HepG2 (cell line): ENCODE measurements around the gene RHBDL1. TPM values are rescaled to one million over a fixed set of nuclear protein-coding genes. Genes with fewer than 3 reads are reported as not detected.

Source experiments
- BCL3 ChIP-seq: sonication (generic); formaldehyde crosslinking; IDR thresholded peaks from 2 replicates; pipeline ENCODE4 v1.5.1; 2020; ENCODE audit warnings: mild to moderate bottlenecking, missing genetic modification reagents, moderate library complexity
- CENPX ChIP-seq: sonication (generic); formaldehyde crosslinking; IDR thresholded peaks from 2 replicates; pipeline ENCODE4 v1.9.0; 2021; ENCODE audit warnings: mild to moderate bottlenecking, missing genetic modification reagents, moderate library complexity
- CREB1 ChIP-seq, 2 experiments: fragments of 450-650 bp in 1 of 2; IDR thresholded peaks; 2 replicates each; pipeline ENCODE4 v1.6.1; 2016 to 2017; ENCODE audit warnings: control low read depth in 1 of 2, mild to moderate bottlenecking in 1 of 2, missing compliant biosample characterization in 1 of 2, missing genetic modification characterization in 1 of 2
- DNMT3B ChIP-seq: conservative IDR thresholded peaks from 2 replicates; pipeline ENCODE4 v1.6.1; 2016; ENCODE audit warnings: missing biosample characterization, control low read depth
- IRF2 ChIP-seq: IDR thresholded peaks from 2 replicates; pipeline ENCODE4 v1.6.1; 2018; ENCODE audit warnings: missing genetic modification reagents, missing compliant biosample characterization
- NR2C2 ChIP-seq: sonication (generic); formaldehyde crosslinking; IDR thresholded peaks from 2 replicates; pipeline ENCODE4 v1.4.0; 2020; ENCODE audit warnings: missing genetic modification reagents, mild to moderate bottlenecking, moderate library complexity, borderline replicate concordance
- NR2F6 ChIP-seq, 2 experiments: IDR thresholded peaks; 2 replicates each; pipeline ENCODE4 v1.6.1; 2016; ENCODE audit warnings: antibody characterized with exemption in 1 of 2, mild to moderate bottlenecking in 1 of 2
- PAX8 ChIP-seq: sonication (generic); formaldehyde crosslinking; IDR thresholded peaks from 2 replicates; pipeline ENCODE4 v1.8.0; 2022; ENCODE audit warnings: mild to moderate bottlenecking, missing genetic modification reagents, borderline replicate concordance
- PHF8 ChIP-seq: sonication (generic); formaldehyde crosslinking; IDR thresholded peaks from 2 replicates; pipeline ENCODE4 v1.5.0; 2020; ENCODE audit warnings: missing genetic modification reagents
- POLR2A ChIP-seq, 2 experiments: IDR thresholded peaks; 2 replicates each; pipeline ENCODE4 v1.6.1; 2011; ENCODE audit warnings: low read depth in 2 of 2, low read length in 2 of 2, mild to moderate bottlenecking in 1 of 2, moderate library complexity in 1 of 2; ENCODE audit not compliant: insufficient read depth in 1 of 2
- TBX2 ChIP-seq: sonication (generic); formaldehyde crosslinking; IDR thresholded peaks from 2 replicates; pipeline ENCODE4 v1.5.0; 2020; ENCODE audit warnings: missing genetic modification reagents, mild to moderate bottlenecking, borderline replicate concordance
- TBX3 ChIP-seq: fragments of 450-650 bp; IDR thresholded peaks from 2 replicates; pipeline ENCODE4 v1.6.1; 2017; ENCODE audit warnings: antibody characterized with exemption, mild to moderate bottlenecking, inconsistent platforms, borderline replicate concordance
- TMF1 ChIP-seq: sonication (generic); formaldehyde crosslinking; IDR thresholded peaks from 2 replicates; pipeline ENCODE4 v1.8.1; 2022; ENCODE audit warnings: low read depth, missing genetic modification reagents
- ZBTB38 ChIP-seq: sonication (generic); formaldehyde crosslinking; IDR thresholded peaks from 2 replicates; pipeline ENCODE4 v1.5.1; 2020; ENCODE audit warnings: mild to moderate bottlenecking, missing genetic modification reagents
- ZBTB4 ChIP-seq: sonication (generic); formaldehyde crosslinking; IDR thresholded peaks from 2 replicates; pipeline ENCODE4 v1.4.0; 2020; ENCODE audit warnings: missing genetic modification reagents, mild to moderate bottlenecking, borderline replicate concordance
- ZC3H13 ChIP-seq: sonication (generic); formaldehyde crosslinking; IDR thresholded peaks from 2 replicates; pipeline ENCODE4 v1.8.1; 2023; ENCODE audit warnings: mild to moderate bottlenecking, missing genetic modification reagents, moderate library complexity
- ZNF337 ChIP-seq: sonication (generic); formaldehyde crosslinking; IDR thresholded peaks from 2 replicates; pipeline ENCODE4 v1.5.1; 2020; ENCODE audit warnings: missing genetic modification reagents, low read depth, mild to moderate bottlenecking, borderline replicate concordance
- ZNF33B ChIP-seq: sonication (generic); formaldehyde crosslinking; IDR thresholded peaks from 2 replicates; pipeline ENCODE4 v1.5.1; 2020; ENCODE audit warnings: mild to moderate bottlenecking, missing genetic modification reagents
- ZNF496 ChIP-seq: sonication (generic); formaldehyde crosslinking; IDR thresholded peaks from 2 replicates; pipeline ENCODE4 v1.8.1; 2023; ENCODE audit warnings: mild to moderate bottlenecking, moderate library complexity, missing genetic modification reagents; ENCODE audit not compliant: insufficient replicate concordance
- ZNF619 ChIP-seq: sonication (generic); formaldehyde crosslinking; IDR thresholded peaks from 2 replicates; pipeline ENCODE4 v1.4.0; 2020; ENCODE audit warnings: mild to moderate bottlenecking, missing genetic modification reagents
- ZNF891 ChIP-seq: sonication (generic); formaldehyde crosslinking; IDR thresholded peaks from 2 replicates; pipeline ENCODE4 v1.5.0; 2020; ENCODE audit warnings: mild to moderate bottlenecking, missing genetic modification reagents
- polyA plus RNA-seq, 8 experiments: library from polyadenylated mRNA; depleted of rRNA in 3 of 8; stranded (reverse) in 7 of 8; unstranded in 1 of 8; fragments of >200 nt; fragmentation: Illumina TruSeq in 4 of 8; extraction: Trizol in 4 of 8; gene quantifications; 2 replicates each; pipeline versions ENCODE4 v1.2.1 to v1.2.3, GENCODE V29; 2011 to 2016; ENCODE audit warnings: low read depth in 4 of 8, missing spikeins in 1 of 8, mixed read lengths in 1 of 8; ENCODE audit not compliant: insufficient read depth in 1 of 8
- total RNA-seq, 5 experiments: library from RNA; depleted of rRNA; stranded (reverse); fragments of >200 nt; fragmentation: Illumina TruSeq; extraction: Trizol; gene quantifications; 2 replicates each; pipeline ENCODE4 v1.2.3, GENCODE V29; 2016; ENCODE audit warnings: low read depth in 1 of 5
- TF ChIP-seq, protein P1 (sequence below), 2 experiments: sonication (generic) in 1 of 2; formaldehyde crosslinking in 1 of 2; IDR thresholded peaks; 2 replicates each; pipeline versions ENCODE4 v1.5.1 to v1.6.1; 2011 to 2020; ENCODE audit warnings: borderline replicate concordance in 1 of 2, low read depth in 1 of 2, low read length in 1 of 2, mild to moderate bottlenecking in 1 of 2, missing genetic modification reagents in 1 of 2, moderate library complexity in 1 of 2

Gene RHBDL1
- total and polyA plus RNA-seq, 2 of the 13 experiments (the other 11 are each of a cell fraction or from before 2014, with no cell fraction given) = 1.8 to 3.8 TPM

GRCh38 chr16:667780-668518, 7.5 kb upstream of the RHBDL1 start, which contains the start of gene RHOT2 (continued):
- no peak for TF ChIP-seq PAX8 (CRISPR knock-in tag)
- TF ChIP-seq TMF1 (CRISPR knock-in tag) = no peak; the same call in 1 of the 2 replicates
- TF ChIP-seq DNMT3B = no peak
- no peak; the same call in 1 of the 2 replicates for TF ChIP-seq BCL3 (CRISPR knock-in tag)
- TF ChIP-seq ZC3H13 (CRISPR knock-in tag) = peak; percentile 65
- TF ChIP-seq ZNF337 (CRISPR knock-in tag) = peak; percentile 60; the same call in 1 of the 2 replicates
- TF ChIP-seq CREB1 (IDR thresholded peaks at IDR 0.05) = peak; percentile 10; the same call in 1 of the 2 replicates
- TF ChIP-seq CREB1 (CRISPR knock-in tag; IDR thresholded peaks at IDR 0.05) = no peak
- no peak for TF ChIP-seq CENPX (CRISPR knock-in tag)
- TF ChIP-seq TBX2 = peak; percentile 21; the same call in 1 of the 2 replicates
- no peak for TF ChIP-seq TBX3
- TF ChIP-seq PHF8 (CRISPR knock-in tag) = no peak; the same call in 1 of the 2 replicates
- TF ChIP-seq ZBTB4 (CRISPR knock-in tag) = no peak
- TF ChIP-seq ZNF619 (CRISPR knock-in tag) = peak; percentile 82; the same call in 1 of the 2 replicates
- peak; percentile 92 for TF ChIP-seq ZBTB38
- peak; percentile 74 for TF ChIP-seq ZNF891 (CRISPR knock-in tag)
- TF ChIP-seq NR2F6 (IDR thresholded peaks at IDR 0.05) = no peak
- peak; percentile 39; the same call in 1 of the 2 replicates for TF ChIP-seq NR2F6 (CRISPR knock-in tag; IDR thresholded peaks at IDR 0.05)
- TF ChIP-seq, protein P1, sequence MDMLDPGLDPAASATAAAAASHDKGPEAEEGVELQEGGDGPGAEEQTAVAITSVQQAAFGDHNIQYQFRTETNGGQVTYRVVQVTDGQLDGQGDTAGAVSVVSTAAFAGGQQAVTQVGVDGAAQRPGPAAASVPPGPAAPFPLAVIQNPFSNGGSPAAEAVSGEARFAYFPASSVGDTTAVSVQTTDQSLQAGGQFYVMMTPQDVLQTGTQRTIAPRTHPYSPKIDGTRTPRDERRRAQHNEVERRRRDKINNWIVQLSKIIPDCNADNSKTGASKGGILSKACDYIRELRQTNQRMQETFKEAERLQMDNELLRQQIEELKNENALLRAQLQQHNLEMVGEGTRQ (IDR thresholded peaks at IDR 0.05; ENCODE audit: low read depth, low read length) = no peak
- TF ChIP-seq, protein P1 (CRISPR knock-in tag; IDR thresholded peaks at IDR 0.05; ENCODE audit: borderline replicate concordance) = no peak
- TF ChIP-seq ZNF496 (CRISPR knock-in tag) = no peak
- TF ChIP-seq ZNF33B (CRISPR knock-in tag) = peak; percentile 69; the same call in 1 of the 2 replicates
- peak in 1 of 2 experiments; percentile 89; a peak in 3 of 4 replicates for TF ChIP-seq POLR2A (IDR thresholded peaks at IDR 0.05; ENCODE audit: insufficient read depth in 1 of 2, low read depth in 2 of 2, low read length in 2 of 2)
- peak; percentile 89 for TF ChIP-seq NR2C2
- peak; percentile 86; the same call in 1 of the 2 replicates for TF ChIP-seq IRF2 (CRISPR knock-in tag)
